Mucosa of rectum (tissue), 2 donors: Measurements from ENCODE around the gene ATG14.
"Not testable (repeated sequence)": the region's sequence is repeated elsewhere in the genome, so short reads cannot be mapped to it uniquely, and the experiment has no call there.

Experiments used
- H3K27ac ChIP-seq, 2 donors: one replicate each; pipeline ENCODE4 v1.7.0; 2013; ENCODE audit warnings: inconsistent platforms in 2 of 2, low read depth in 2 of 2, low read length in 2 of 2
- H3K27me3 ChIP-seq, 2 donors: one replicate each; pipeline ENCODE4 v1.7.0; 2013; ENCODE audit warnings: low read length in 2 of 2; ENCODE audit not compliant: control insufficient read depth in 2 of 2, insufficient read depth in 2 of 2
- H3K36me3 ChIP-seq, 2 donors: one replicate each; pipeline ENCODE4 v1.7.0; 2013; ENCODE audit warnings: low read length in 2 of 2; ENCODE audit not compliant: control insufficient read depth in 2 of 2, insufficient read depth in 2 of 2
- H3K4me1 ChIP-seq, 2 donors: one replicate each; pipeline ENCODE4 v1.7.0; 2013; ENCODE audit warnings: low read length in 2 of 2, mild to moderate bottlenecking in 1 of 2; ENCODE audit not compliant: control insufficient read depth in 2 of 2, insufficient read depth in 2 of 2
- H3K4me3 ChIP-seq, 2 donors: one replicate each; pipeline ENCODE4 v1.7.0; 2013; ENCODE audit warnings: low read length in 2 of 2
- H3K9ac ChIP-seq, 2 donors: one replicate each; pipeline ENCODE4 v1.7.0; 2013; ENCODE audit warnings: low read length in 2 of 2, low read depth in 1 of 2, mild to moderate bottlenecking in 1 of 2
- H3K9me3 ChIP-seq, 2 donors: one replicate each; pipeline ENCODE4 v1.7.0; 2013; ENCODE audit warnings: low read length in 2 of 2; ENCODE audit not compliant: control insufficient read depth in 2 of 2
- donor health status: healthy.
- donor health status: Normal muscosa, but diverticular disease.

The ATG14 gene

DNA sequence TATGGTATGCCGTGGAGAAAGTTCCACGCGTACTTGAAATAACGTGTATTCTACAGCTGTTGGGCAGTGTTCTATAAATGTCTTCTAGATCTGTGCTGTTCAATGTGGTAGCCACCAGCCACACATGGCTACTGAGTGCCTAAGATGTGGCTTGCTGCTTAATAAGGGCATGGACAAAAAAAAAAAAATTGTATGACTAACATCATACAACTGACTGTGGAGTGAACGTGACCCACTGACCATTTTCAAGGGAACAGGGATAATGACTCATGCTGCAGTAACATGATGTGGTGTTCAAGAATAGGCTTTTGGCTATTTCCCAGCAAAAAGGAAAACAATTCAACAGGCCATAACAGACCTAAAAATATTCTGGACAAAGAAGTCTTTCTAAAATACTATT is 13.0 kb downstream of the ATG14 start:
- no peaks in the 10 kb centered on the region for H3K9me3 ChIP-seq
- H3K4me1 ChIP-seq: no peaks in the 10 kb centered on the region
- no peak overlapping the region for H3K4me3 ChIP-seq
- peaks cover 9 to 11% of the 10 kb centered on the region in 2 donors for H3K36me3 ChIP-seq
- H3K27ac ChIP-seq: no peak overlapping the region
- no peaks in the 10 kb centered on the region for H3K27me3 ChIP-seq
- no peak overlapping the region for H3K9ac ChIP-seq

DNA sequence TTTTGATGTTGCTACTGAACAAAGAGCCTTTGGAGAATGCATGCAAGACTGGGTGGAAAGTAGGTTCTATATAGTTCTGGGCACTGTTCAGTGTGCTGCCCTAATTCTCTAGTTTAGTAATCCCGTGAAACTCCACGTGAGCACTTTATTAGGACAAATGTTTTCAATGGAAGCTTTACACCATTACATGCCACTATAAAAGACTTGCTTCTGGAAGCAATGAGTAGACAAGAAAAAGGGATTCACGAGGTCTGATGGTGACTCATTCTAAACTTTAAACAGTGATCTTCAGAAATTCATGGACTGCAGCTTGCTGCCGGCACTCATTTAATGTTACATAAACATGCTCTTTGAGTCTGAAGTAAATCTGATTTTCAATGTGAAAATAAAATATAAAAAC is 22.3 kb downstream of the ATG14 start:
- H3K36me3 ChIP-seq: peaks cover under 1 to 7% of the 10 kb centered on the region in 2 donors
- peaks cover 8 to 11% of the 10 kb centered on the region in 2 donors for H3K4me1 ChIP-seq
- H3K27ac ChIP-seq: no peak overlapping the region
- no peak overlapping the region for H3K4me3 ChIP-seq
- H3K27me3 ChIP-seq: no peaks in the 10 kb centered on the region
- no peak overlapping the region for H3K9ac ChIP-seq
- no peaks in the 10 kb centered on the region for H3K9me3 ChIP-seq

DNA sequence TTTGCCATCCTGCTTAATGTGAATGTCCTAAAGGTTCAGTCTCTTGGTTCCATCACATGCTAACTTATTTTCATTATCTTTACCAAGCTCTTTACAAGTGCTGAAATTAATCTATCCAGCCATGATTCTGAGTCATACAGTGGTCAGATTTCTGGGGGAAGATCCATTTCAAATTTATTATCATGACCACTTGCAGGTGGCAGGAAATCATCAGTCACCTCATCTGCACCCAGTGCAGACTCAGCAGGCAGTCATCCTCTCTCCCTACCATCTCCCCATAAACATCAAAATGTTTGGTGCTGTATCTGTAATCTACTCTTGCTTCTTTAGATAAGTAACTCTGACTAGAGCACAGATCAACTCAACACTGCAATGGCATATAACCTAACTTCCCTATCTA is 23.5 kb downstream of the ATG14 start:
- no peak overlapping the region for H3K27ac ChIP-seq
- H3K4me1 ChIP-seq: peaks cover 8 to 11% of the 10 kb centered on the region in 2 donors
- no peaks in the 10 kb centered on the region for H3K9me3 ChIP-seq
- peaks cover 5 to 7% of the 10 kb centered on the region in 2 donors for H3K36me3 ChIP-seq
- no peaks in the 10 kb centered on the region for H3K27me3 ChIP-seq
- no peak overlapping the region for H3K9ac ChIP-seq
- no peak overlapping the region for H3K4me3 ChIP-seq

DNA sequence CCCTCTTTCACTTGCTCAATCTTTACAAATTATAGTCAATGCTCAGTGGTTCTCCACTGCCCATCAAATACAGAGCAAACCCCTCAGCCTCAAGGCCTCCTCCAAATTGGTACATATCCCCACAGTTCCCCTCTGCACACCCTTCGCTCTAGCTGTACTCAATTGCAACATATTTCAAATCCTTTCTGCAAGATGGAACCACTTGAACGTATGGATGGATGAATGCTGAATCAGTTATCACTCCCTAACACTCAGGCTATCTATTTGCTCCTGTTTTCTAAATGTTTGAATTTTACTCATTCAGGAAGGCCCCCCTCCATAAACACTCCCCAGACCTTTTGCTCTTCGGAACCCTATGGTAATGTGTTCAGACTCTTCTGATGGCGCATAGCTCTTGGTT is 24.5 kb downstream of the ATG14 start:
- H3K4me3 ChIP-seq: no peak overlapping the region
- H3K36me3 ChIP-seq: peaks cover 5% of the 10 kb centered on the region in 2 donors
- peak overlapping the region in 1 of 2 donors; percentile 90 for H3K27ac ChIP-seq
- no peak overlapping the region for H3K9ac ChIP-seq
- H3K9me3 ChIP-seq: no peaks in the 10 kb centered on the region
- no peaks in the 10 kb centered on the region for H3K27me3 ChIP-seq
- H3K4me1 ChIP-seq: peaks cover 8 to 11% of the 10 kb centered on the region in 2 donors

DNA sequence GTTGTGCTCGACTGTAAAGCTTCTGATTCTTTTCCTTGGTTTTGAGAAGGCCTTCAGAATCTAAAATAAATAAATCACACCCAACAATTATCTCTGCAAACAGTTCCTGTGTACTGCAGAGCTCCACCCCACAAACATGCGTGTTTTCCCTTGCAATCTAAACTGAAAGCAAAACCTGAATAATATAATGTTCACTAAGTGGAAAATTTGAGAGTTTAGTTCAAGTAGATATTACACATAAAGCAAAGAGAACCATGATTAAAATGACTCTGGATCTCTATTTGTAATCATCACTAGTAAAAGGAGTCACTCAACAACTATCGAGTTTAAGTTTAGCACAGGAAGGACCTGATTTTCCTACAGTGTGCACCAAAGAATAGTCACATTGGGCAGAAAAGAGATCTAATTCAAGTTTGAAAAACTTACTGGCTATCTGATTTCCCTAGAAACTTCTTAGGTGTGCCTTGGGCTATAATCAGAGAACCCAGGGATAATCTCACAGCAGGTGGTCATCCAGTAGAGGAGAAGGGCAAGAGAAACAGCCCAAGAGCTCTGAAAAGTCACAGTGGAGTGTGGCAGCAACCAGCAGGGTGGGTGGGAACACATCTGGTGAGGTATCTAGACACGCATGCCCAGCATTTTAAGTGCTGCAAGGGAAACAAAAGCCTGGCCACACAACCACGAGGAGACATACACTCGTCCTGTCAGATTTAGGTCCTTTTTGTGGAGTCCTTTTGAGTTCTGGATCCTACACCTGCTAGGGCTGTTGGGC is 25.4 kb downstream of the ATG14 start:
- Histone ChIP-seq H3K36me3 (peaks cover 10 to 12% of the 10 kb centered on the region in 2 donors), H3K27me3 (no peaks in the 10 kb centered on the region), H3K4me1 (peaks cover 8 to 11% of the 10 kb centered on the region in 2 donors), H3K27ac (peak overlapping the region; percentile 68 to 90), H3K9ac (peak overlapping the region; percentile 7 to 29), H3K9me3 (no peaks in the 10 kb centered on the region), H3K4me3 (peak overlapping the region; percentile 28 to 51)

DNA sequence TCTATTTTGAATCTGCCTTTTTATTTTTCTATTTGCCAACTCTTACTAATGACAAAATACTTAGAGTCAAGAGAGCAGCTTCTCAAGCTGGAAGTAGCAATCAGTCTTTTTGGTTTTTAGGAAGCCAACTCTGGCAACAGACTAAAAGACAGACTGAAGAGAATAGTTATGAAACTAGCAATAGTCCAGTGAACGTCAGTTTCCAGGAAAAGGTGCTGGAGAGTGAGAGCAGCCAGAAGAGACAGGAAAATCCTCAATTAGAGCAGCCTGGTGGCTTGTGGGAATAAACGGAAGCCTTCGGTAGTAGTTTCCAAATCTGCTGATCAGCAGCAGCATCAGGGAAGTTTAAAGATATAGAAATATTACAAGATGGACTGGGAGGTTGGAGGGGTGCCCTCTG is 27.1 kb downstream of the ATG14 start:
- no peaks in the 10 kb centered on the region for H3K9me3 ChIP-seq
- H3K9ac ChIP-seq: no peak overlapping the region
- no peak overlapping the region for H3K4me3 ChIP-seq
- H3K27me3 ChIP-seq: no peaks in the 10 kb centered on the region
- peak overlapping the region; percentile 68 to 90 for H3K27ac ChIP-seq
- H3K36me3 ChIP-seq: peaks cover 19 to 25% of the 10 kb centered on the region in 2 donors
- H3K4me1 ChIP-seq: peaks cover 8 to 11% of the 10 kb centered on the region in 2 donors

DNA sequence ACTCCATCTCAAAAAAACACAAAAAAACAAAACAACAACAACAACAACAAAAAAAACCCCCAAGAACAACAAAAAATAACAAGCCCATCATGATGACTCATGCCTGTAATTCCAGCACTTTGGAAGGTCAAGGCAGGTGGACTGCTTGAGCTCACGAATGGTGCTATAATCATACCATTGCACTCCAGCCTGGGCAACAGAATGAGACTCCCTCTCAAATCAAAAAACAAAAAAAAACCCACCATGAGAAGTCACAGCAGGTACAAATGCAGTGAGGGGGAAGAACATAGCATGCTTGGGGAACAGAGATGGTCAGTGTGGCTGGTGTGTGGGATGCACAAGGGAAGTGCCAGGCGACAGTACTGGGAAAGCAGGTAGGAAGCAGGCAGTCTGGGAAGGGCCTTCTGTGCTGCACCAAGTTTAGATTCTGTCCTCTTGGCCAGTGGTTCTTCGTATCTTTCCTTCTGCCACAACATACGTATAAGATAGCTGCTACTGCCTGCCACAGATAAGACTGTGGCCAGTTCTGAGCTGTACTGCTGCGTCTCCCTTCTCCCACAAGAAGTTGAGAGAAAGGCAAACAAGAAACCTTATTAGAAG is 28.0 kb downstream of the ATG14 start:
- Histone ChIP-seq H3K9ac (no peak overlapping the region), H3K4me3 (no peak overlapping the region), H3K27ac (no peak overlapping the region), H3K4me1 (peaks cover 8 to 11% of the 10 kb centered on the region in 2 donors), H3K36me3 (peaks cover 19 to 25% of the 10 kb centered on the region in 2 donors), H3K27me3 (no peaks in the 10 kb centered on the region), H3K9me3 (no peaks in the 10 kb centered on the region)

DNA sequence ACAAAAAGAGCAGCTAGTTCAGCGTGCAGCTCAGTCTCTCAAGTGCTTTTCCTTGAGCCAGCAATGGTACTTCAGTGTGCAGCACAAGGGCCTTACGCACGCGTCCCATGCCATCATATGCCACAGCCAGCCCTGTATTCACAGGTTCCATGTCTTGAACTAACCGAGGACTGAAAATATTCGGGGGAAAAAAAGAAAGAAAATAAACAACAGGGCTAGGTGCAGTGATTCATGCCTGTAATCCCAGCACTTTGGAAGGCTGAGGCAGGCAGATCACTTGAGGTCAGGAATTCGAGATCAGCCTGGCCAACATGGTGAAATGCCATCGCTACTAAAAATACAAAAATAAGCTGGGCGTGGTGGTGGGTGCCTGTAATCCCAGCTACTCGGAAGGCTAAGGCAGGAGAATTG is 28.6 kb downstream of the ATG14 start:
- H3K36me3 ChIP-seq: peaks cover 19 to 30% of the 10 kb centered on the region in 2 donors
- H3K9me3 ChIP-seq, H3K4me3 ChIP-seq, H3K27ac ChIP-seq, H3K27me3 ChIP-seq, H3K9ac ChIP-seq: not testable (repeated sequence)
- H3K4me1 ChIP-seq: peaks cover 8 to 11% of the 10 kb centered on the region in 2 donors

DNA sequence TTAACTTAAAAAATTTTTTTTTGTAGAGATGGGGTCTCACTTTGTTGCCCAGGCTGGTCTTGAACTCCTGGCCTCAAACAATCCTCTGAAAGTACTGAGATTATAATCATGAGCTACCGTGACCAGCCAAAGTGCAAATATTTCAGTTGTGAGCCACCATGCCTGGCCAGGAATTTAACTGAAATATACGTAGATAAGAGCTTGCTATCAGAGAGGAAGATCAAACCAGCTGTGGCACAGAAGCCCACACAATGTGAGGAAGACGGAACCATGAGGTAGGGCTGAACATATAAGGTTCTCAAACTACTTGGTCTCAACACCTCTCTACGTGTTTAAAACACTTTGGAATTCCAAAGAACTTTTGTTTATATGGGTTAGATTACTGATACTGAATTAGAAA is 29.1 kb downstream of the ATG14 start:
- H3K27ac ChIP-seq: no peak overlapping the region
- H3K27me3 ChIP-seq: no peaks in the 10 kb centered on the region
- H3K36me3 ChIP-seq: peaks cover 21 to 35% of the 10 kb centered on the region in 2 donors
- no peaks in the 10 kb centered on the region for H3K9me3 ChIP-seq
- no peak overlapping the region for H3K9ac ChIP-seq
- no peak overlapping the region for H3K4me3 ChIP-seq
- H3K4me1 ChIP-seq: peaks cover 8 to 11% of the 10 kb centered on the region in 2 donors

DNA sequence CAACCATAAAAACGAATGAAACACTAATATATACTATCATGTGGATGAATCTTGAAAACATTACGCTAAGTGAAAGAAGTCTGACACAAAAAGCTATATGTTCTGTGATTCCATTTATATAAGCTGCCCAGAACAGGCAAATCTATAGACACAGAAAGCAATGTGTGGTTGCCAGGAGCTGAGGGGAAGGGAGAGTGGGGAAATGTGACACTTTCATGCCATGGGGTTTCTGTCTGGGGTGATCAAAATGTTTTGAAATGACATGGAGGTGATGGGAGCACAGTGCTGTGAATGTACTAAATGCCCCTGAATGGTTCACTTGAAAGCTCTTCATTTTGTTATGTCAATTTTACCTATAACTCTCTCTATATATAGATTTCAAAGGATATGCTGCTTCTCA is 30.1 kb downstream of the ATG14 start:
- no peak overlapping the region for H3K4me3 ChIP-seq
- peaks cover 27 to 42% of the 10 kb centered on the region in 2 donors for H3K36me3 ChIP-seq
- H3K27ac ChIP-seq: no peak overlapping the region
- no peak overlapping the region for H3K9ac ChIP-seq
- H3K27me3 ChIP-seq: no peaks in the 10 kb centered on the region
- H3K9me3 ChIP-seq: no peaks in the 10 kb centered on the region
- peaks cover 8 to 11% of the 10 kb centered on the region in 2 donors for H3K4me1 ChIP-seq
